ENCODE data around the gene SS18L1. TPM values are rescaled to one million over a fixed set of nuclear protein-coding genes. Genes with fewer than 3 reads are reported as not detected.

SS18L1 gene
- total and polyA plus RNA-seq, 2 experiments from 2014 or later = 2.1 to 13.0 TPM

- no peaks in the 10 kb centered on the region for H3K79me2 ChIP-seq
- H2AFZ ChIP-seq = no peak overlapping the region
- H3K4me2 ChIP-seq = no peak overlapping the region
- H3K27me3 ChIP-seq = peaks cover 39% of the 10 kb centered on the region
- H3K27ac ChIP-seq = no peak overlapping the region
- H4K20me1 ChIP-seq (ENCODE audit: insufficient read depth, poor library complexity, severe bottlenecking) = no peaks in the 10 kb centered on the region
- no peaks in the 10 kb centered on the region for H3K36me3 ChIP-seq (replicated peaks; ENCODE audit: insufficient read depth, low read depth)
- H3K9me2 ChIP-seq (replicated peaks; ENCODE audit: insufficient read depth) = no peaks in the 10 kb centered on the region
- WGBS (ENCODE audit: low lambda C conversion rate, missing lambda C conversion rate) = 73% methylated on average over 12 of the region's 12 CpGs
- no peak for DNase-seq (ENCODE audit: low spot score)
- no peak overlapping the region for H3K4me3 ChIP-seq
- no peaks in the 10 kb centered on the region for H3K4me1 ChIP-seq (ENCODE audit: insufficient read depth)
- no peak for TF ChIP-seq EZH2 (IDR thresholded peaks at IDR 0.05; ENCODE audit: borderline replicate concordance)
- no peaks in the 10 kb centered on the region for H3K9me3 ChIP-seq (ENCODE audit: low read depth)
Observed at GRCh38 chr20:62214067-62214466, 70.5 kb downstream of the SS18L1 start.

DNA sequence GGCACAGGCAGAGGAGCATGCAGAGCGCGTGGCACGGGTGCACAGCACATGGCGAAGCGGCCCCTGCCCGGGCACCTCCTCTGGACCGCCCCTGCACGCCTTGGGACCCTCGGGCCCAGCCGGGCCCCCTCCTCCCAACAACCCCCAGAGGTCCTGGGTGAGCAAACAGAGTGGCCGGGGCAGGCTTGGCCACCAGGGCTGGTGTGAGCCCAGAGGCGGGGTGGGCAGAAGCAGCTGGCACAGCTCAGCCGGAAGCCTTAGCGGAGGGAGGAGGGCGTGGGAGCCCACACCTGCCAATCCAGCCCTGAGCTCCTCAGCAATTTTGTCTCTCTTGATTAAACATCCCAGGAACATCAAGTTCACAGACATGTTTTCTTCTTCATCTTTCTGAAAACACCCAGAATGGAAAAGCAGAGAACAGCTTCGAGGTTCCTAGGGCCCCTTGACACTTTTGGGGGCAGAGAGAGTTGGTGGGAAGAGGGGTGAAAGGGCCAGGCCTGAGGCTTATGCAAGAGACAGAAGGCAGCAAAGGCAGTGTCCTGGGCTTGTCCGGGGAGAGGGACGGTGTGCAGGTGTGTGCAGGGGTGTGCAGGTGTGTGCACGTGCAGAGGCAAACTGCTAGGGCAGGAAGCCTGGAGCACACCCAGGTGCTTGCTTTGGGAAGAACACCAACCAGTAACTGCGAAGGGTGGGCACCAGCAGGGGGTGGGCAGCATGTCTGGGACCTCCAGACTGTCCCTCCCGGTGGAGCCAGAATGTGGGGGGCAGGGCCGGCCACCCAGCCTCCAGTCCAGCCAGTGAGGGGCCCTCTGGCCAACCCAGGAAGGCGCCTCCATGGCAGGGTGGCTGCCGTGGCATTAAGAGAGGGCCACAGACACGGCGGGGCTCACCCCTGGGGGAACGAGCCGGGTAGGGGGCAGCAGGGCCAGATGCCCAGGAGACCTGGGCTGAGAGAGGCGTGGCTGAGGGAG, 71.7 kb downstream of the SS18L1 start:
- Histone ChIP-seq H3K4me1 (ENCODE audit: insufficient read depth) (peaks cover under 1% of the 10 kb centered on the region), H3K27ac (no peak overlapping the region), H3K9me2 (replicated peaks; ENCODE audit: insufficient read depth) (no peaks in the 10 kb centered on the region), H2AFZ (no peak overlapping the region), H3K27me3 (peaks cover 45% of the 10 kb centered on the region), H3K4me2 (no peak overlapping the region), H4K20me1 (ENCODE audit: insufficient read depth, poor library complexity, severe bottlenecking) (no peaks in the 10 kb centered on the region), H3K9me3 (ENCODE audit: low read depth) (no peaks in the 10 kb centered on the region), H3K79me2 (no peaks in the 10 kb centered on the region), H3K4me3 (no peak overlapping the region), H3K36me3 (replicated peaks; ENCODE audit: insufficient read depth, low read depth) (no peaks in the 10 kb centered on the region)
- TF ChIP-seq, protein P1, sequence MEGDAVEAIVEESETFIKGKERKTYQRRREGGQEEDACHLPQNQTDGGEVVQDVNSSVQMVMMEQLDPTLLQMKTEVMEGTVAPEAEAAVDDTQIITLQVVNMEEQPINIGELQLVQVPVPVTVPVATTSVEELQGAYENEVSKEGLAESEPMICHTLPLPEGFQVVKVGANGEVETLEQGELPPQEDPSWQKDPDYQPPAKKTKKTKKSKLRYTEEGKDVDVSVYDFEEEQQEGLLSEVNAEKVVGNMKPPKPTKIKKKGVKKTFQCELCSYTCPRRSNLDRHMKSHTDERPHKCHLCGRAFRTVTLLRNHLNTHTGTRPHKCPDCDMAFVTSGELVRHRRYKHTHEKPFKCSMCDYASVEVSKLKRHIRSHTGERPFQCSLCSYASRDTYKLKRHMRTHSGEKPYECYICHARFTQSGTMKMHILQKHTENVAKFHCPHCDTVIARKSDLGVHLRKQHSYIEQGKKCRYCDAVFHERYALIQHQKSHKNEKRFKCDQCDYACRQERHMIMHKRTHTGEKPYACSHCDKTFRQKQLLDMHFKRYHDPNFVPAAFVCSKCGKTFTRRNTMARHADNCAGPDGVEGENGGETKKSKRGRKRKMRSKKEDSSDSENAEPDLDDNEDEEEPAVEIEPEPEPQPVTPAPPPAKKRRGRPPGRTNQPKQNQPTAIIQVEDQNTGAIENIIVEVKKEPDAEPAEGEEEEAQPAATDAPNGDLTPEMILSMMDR (IDR thresholded peaks at IDR 0.05; ENCODE audit: poor library complexity) = no peak
- TF ChIP-seq EZH2 (IDR thresholded peaks at IDR 0.05; ENCODE audit: borderline replicate concordance) = no peak
- TF ChIP-seq EZH2phosphoT487 (IDR thresholded peaks at IDR 0.05; ENCODE audit: low read depth, severe bottlenecking, unreplicated experiment) = no peak
- 88% methylated on average over 28 of the region's 29 CpGs for WGBS (ENCODE audit: low lambda C conversion rate, missing lambda C conversion rate)
- no peak for DNase-seq (ENCODE audit: low spot score)

GRCh38 chr20:62215991-62216635, 72.5 kb downstream of the SS18L1 start:
- 89% methylated on average over 35 of the region's 40 CpGs for WGBS (ENCODE audit: low lambda C conversion rate, missing lambda C conversion rate)

More at GRCh38 chr20:62215991-62216635, 72.5 kb downstream of the SS18L1 start:
- H3K27ac ChIP-seq = no peak overlapping the region
- no peaks in the 10 kb centered on the region for H3K36me3 ChIP-seq (replicated peaks; ENCODE audit: insufficient read depth, low read depth)
- H4K20me1 ChIP-seq (ENCODE audit: insufficient read depth, poor library complexity, severe bottlenecking) = no peaks in the 10 kb centered on the region
- H3K4me3 ChIP-seq = no peak overlapping the region
- H3K4me2 ChIP-seq = no peak overlapping the region
- H3K9me3 ChIP-seq (ENCODE audit: low read depth) = no peaks in the 10 kb centered on the region
- no peaks in the 10 kb centered on the region for H3K79me2 ChIP-seq
- TF ChIP-seq EZH2 (IDR thresholded peaks at IDR 0.05; ENCODE audit: borderline replicate concordance) = no peak
- TF ChIP-seq, protein P1 (IDR thresholded peaks at IDR 0.05; ENCODE audit: poor library complexity) = no peak
- no peak for TF ChIP-seq EZH2phosphoT487 (IDR thresholded peaks at IDR 0.05; ENCODE audit: low read depth, severe bottlenecking, unreplicated experiment)
- peaks cover 3% of the 10 kb centered on the region for H3K4me1 ChIP-seq (ENCODE audit: insufficient read depth)
- DNase-seq (ENCODE audit: low spot score) = no peak
- no peaks in the 10 kb centered on the region for H3K9me2 ChIP-seq (replicated peaks; ENCODE audit: insufficient read depth)
- no peak overlapping the region for H2AFZ ChIP-seq
- H3K27me3 ChIP-seq = peaks cover 53% of the 10 kb centered on the region
